Heart right ventricle (tissue), 16 donors: ENCODE measurements around the gene CDC42EP3. TPM values are rescaled to one million over a fixed set of nuclear protein-coding genes. Genes with fewer than 3 reads are reported as not detected.

Experiments used
- ATAC-seq, 8 donors: fragments of 200-7000 bp; cut with Tn5 transposase; one replicate each; pipeline ENCODE4 v1.9.1; 2020; ENCODE audit warnings: mild to moderate bottlenecking in 8 of 8, moderate library complexity in 8 of 8, moderate number of reproducible peaks in 1 of 8
- DNase-seq, 2 donors: peaks; one replicate each; pipeline ENCODE4 v3.0.0-alpha.2; 2020
- H3K27ac ChIP-seq, 10 donors: fragments of 200-600 bp; sonication (generic) in 2 of 10; one replicate each; pipeline versions ENCODE4 v1.5.0 to v1.8.0; 2020 to 2022; ENCODE audit warnings: mild to moderate bottlenecking in 3 of 10
- H3K27me3 ChIP-seq, 7 donors: fragments of 200-600 bp; one replicate each; pipeline ENCODE4 v1.8.0; 2021 to 2022; ENCODE audit warnings: mild to moderate bottlenecking in 2 of 7
- H3K36me3 ChIP-seq, 9 donors: fragments of 200-600 bp; sonication (generic) in 1 of 9; one replicate each; pipeline versions ENCODE4 v1.5.0 to v1.8.0; 2020 to 2022; ENCODE audit warnings: mild to moderate bottlenecking in 2 of 9
- H3K4me1 ChIP-seq, 9 donors: fragments of 200-600 bp; sonication (generic) in 1 of 9; one replicate each; pipeline versions ENCODE4 v1.5.0 to v1.8.0; 2020 to 2022; ENCODE audit warnings: mild to moderate bottlenecking in 4 of 9
- H3K4me3 ChIP-seq, 10 donors: fragments of 200-600 bp; sonication (generic) in 2 of 10; one replicate each; pipeline versions ENCODE4 v1.5.0 to v1.8.0; 2020 to 2022; ENCODE audit warnings: mild to moderate bottlenecking in 7 of 10, moderate library complexity in 2 of 10
- H3K9me3 ChIP-seq, 11 donors: fragments of 200-600 bp in 10 of 11; sonication (generic) in 2 of 11; one replicate each; pipeline versions ENCODE4 v1.5.0 to v1.8.0; 2013 to 2022; ENCODE audit warnings: mild to moderate bottlenecking in 2 of 11, control low read depth in 1 of 11, moderate library complexity in 1 of 11
- CTCF ChIP-seq, 9 donors: fragments of 200-600 bp; sonication (generic) in 2 of 9; IDR thresholded peaks; one replicate each; pipeline versions ENCODE4 v1.5.0 to v1.8.0; 2021 to 2022; ENCODE audit warnings: antibody characterized with exemption in 9 of 9, mild to moderate bottlenecking in 5 of 9, moderate library complexity in 1 of 9
- WGBS, 2 donors: extraction: QIAGEN DNeasy Blood & Tissue Kit; methylation state at CpG; one replicate each; pipeline ENCODE4 v1.1.7; 2013; ENCODE audit warnings: inconsistent platforms in 1 of 2; 5-methylcytosine and 5-hydroxymethylcytosine counted together
- intact Hi-C, 10 donors: fragments of 100-400 bp; cut with DNase I; formaldehyde crosslinking; loops; one replicate each; pipeline versions ENCODE4 v1.11.1 to v1.14.2; 2022
- polyA plus RNA-seq, 2 donors: library from polyadenylated mRNA; stranded (reverse); fragments of 200-250 nt; gene quantifications; one replicate each; pipeline ENCODE4 v1.2.3, GENCODE V29; 2013
- total RNA-seq, 10 donors: library from RNA; stranded (reverse); fragmentation: NEBNext Ultra II Directional in 3 of 10; extraction: Animal tissue kit (Norgen Biotek cat#: 25700) in 3 of 10; gene quantifications; one replicate each; pipeline versions ENCODE4 v1.2.1 to v1.2.4, GENCODE V29; 2021 to 2023
- donor health status: Arrhythmogenic right ventricular cardiomyopathy.
- donor health status: ischemic (EF 13 %, LVEDD 7.1; RV severe dilation, severe dysfunction).
- donor health status: healthy with polysubstance abuse.
- donor health status: DM: no; HTN: yes; CAD: no.
- donor health status: DM: no; HTN: no; CAD: no.
- donor health status: ischemic (EF 25% LVEDD 6.9; RV normal size, moderate dysfunction).
- donor health status: ischemic (EF 25% LVEDD 5.7; RV mildly dilated, moderate dysfunction).
- donor health status: healthy.
- donor health status: DM: yes; HTN: yes; CAD: no.
- donor health status: Ischemic cardiomyopathy.
- donor health status: ischemic (EF 35%, LVEDD 5.7; RV mildly dilated, moderate dysfunction).
- donor health status: nonischemic (EF 11% LVEDD 7.7; RV severe dilation, severe dysfunction).
- donor health status: DM: yes; HTN: yes; CAD: no.
- donor health status: PGD.
- donor health status: ischemic (EF 29% LVEDD 5.4; RV normal size, mild dysfunction).
- donor health status: nonischemic (EF 23%, LVEDD 6.1; RV moderate dilation, normal function).

Gene CDC42EP3
- total and polyA plus RNA-seq, 12 donors, result 28.4 to 188 (median 120) TPM

- Histone ChIP-seq H3K27ac (peak overlapping the region in 6 of 10 donors; percentile 20 to 63 (median 39)), H3K9me3 (peaks cover 0 to 23% (median 6%) of the 10 kb centered on the region in 11 donors), H3K4me1 (peaks cover 6 to 38% (median 19%) of the 10 kb centered on the region in 9 donors), H3K4me3 (no peak overlapping the region), H3K27me3 (no peaks in the 10 kb centered on the region), H3K36me3 (no peaks in the 10 kb centered on the region)
- DNase-seq (no peak), ATAC-seq (peak in 5 of 8 donors; percentile 37 to 59 (median 51))
- intact Hi-C loops, result no loop called here
- 59 to 62% methylated on average over 5 of the region's 5 CpGs for WGBS, 2 donors
- TF ChIP-seq CTCF (IDR thresholded peaks at IDR 0.05), result no peak
These were observed 60.7 kb downstream of the CDC42EP3 start for GRCh38 chr2:37610638-37611289.

- no peak for ATAC-seq
- WGBS, 2 donors, result 91% methylated on average over 6 of the region's 6 CpGs
- peaks cover 6 to 35% (median 19%) of the 10 kb centered on the region in 9 donors for H3K4me1 ChIP-seq
- H3K36me3 ChIP-seq, result no peaks in the 10 kb centered on the region
- no peak for TF ChIP-seq CTCF (IDR thresholded peaks at IDR 0.05)
- H3K9me3 ChIP-seq, result peaks cover 0 to 33% (median 9%) of the 10 kb centered on the region in 11 donors
- H3K4me3 ChIP-seq, result no peak overlapping the region
- H3K27me3 ChIP-seq, result no peaks in the 10 kb centered on the region
- H3K27ac ChIP-seq, result no peak overlapping the region
- intact Hi-C loops, result no loop called here
- no peak for DNase-seq
These were observed 61.7 kb downstream of the CDC42EP3 start for GRCh38 chr2:37609782-37610181.

- Histone ChIP-seq H3K4me1 (peaks cover 0 to 20% (median 0%) of the 10 kb centered on the region in 9 donors), H3K27ac (no peak overlapping the region), H3K27me3 (no peaks in the 10 kb centered on the region), H3K36me3 (no peaks in the 10 kb centered on the region), H3K4me3 (no peak overlapping the region), H3K9me3 (peaks cover 0 to 34% (median 9%) of the 10 kb centered on the region in 11 donors)
- intact Hi-C loops, result no loop called here
- DNase-seq (no peak), ATAC-seq (no peak)
- no peak for TF ChIP-seq CTCF (IDR thresholded peaks at IDR 0.05)
These were observed 66.7 kb downstream of the CDC42EP3 start for GRCh38 chr2:37604716-37605115.

DNA sequence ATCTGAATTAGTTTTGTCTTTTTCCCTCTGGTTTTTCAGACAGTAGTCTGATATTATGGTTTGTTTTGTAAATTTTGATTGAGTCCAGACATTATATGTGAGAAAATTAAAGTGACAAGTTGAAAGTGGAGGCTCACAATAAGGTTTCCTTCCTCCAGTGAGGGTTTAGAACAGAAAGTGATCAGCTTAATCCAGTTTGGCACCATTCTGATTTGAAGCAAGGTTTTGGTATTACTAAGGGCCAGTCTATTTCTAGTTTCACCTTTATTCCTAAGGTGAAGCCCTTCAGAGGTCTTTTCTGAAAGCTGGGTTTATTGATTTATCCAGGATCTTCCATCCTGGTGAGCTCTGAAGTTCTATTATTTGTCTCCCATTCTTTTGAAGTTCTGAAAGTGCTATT is 68.7 kb downstream of the CDC42EP3 start:
- H3K27ac ChIP-seq, result no peak overlapping the region
- ATAC-seq (no peak), DNase-seq (no peak)
- TF ChIP-seq CTCF (IDR thresholded peaks at IDR 0.05), result no peak
- H3K4me3 ChIP-seq, result no peak overlapping the region
- H3K27me3 ChIP-seq, result no peaks in the 10 kb centered on the region
- H3K4me1 ChIP-seq, result peaks cover 0 to 20% (median 0%) of the 10 kb centered on the region in 9 donors
- intact Hi-C loops, result no loop called here
- H3K36me3 ChIP-seq, result no peaks in the 10 kb centered on the region
- peaks cover 0 to 23% (median 8%) of the 10 kb centered on the region in 11 donors for H3K9me3 ChIP-seq
